CD4-positive, CD25-positive, alpha-beta regulatory T cell (primary cell): Measurements from ENCODE around the gene PPP2R5D. TPM values are rescaled to one million over a fixed set of nuclear protein-coding genes. Genes with fewer than 3 reads are reported as not detected.
A peak's percentile ranks its signal among the peaks of the same experiment; 100 is the strongest.

Source experiments
- ATAC-seq, 2 donors: fragments of 150-1000 bp; cut with Tn5 transposase; one replicate each; pipeline ENCODE4 v1.10.0; 2021; ENCODE audit warnings: low read depth in 2 of 2, moderate number of reproducible peaks in 2 of 2, moderate library complexity in 1 of 2
- DNase-seq, 3 donors: peaks; one replicate each; pipeline versions ENCODE4 v3.0.0 to v3.0.0-alpha.2; 2012 to 2022; ENCODE audit warnings: mixed read lengths in 1 of 3
- H3K27ac ChIP-seq: one replicate; pipeline ENCODE4 v1.7.0; 2013; ENCODE audit warnings: mild to moderate bottlenecking, low read length; ENCODE audit not compliant: insufficient read depth, poor library complexity, severe bottlenecking
- H3K27me3 ChIP-seq: one replicate; pipeline ENCODE4 v1.7.0; 2013; ENCODE audit warnings: low read length; ENCODE audit not compliant: control insufficient read depth, insufficient read depth
- H3K36me3 ChIP-seq: one replicate; pipeline ENCODE4 v1.7.0; 2013; ENCODE audit warnings: mild to moderate bottlenecking, low read length, moderate library complexity; ENCODE audit not compliant: control insufficient read depth, insufficient read depth
- H3K4me1 ChIP-seq: 2 replicates; pipeline ENCODE4 v1.7.0; 2013; ENCODE audit warnings: mild to moderate bottlenecking, low read length; ENCODE audit not compliant: insufficient read depth, control insufficient read depth, poor library complexity, severe bottlenecking
- H3K4me3 ChIP-seq: one replicate; pipeline ENCODE4 v1.7.0; 2013; ENCODE audit warnings: low read depth, mild to moderate bottlenecking, low read length, moderate library complexity
- H3K9me3 ChIP-seq, 2 experiments: 1 replicate in 1 of 2; 2 replicates in 1 of 2; pipeline ENCODE4 v1.7.0; 2013; ENCODE audit warnings: low read length in 2 of 2, mild to moderate bottlenecking in 1 of 2, moderate library complexity in 1 of 2; ENCODE audit not compliant: control insufficient read depth in 2 of 2
- H3K27ac Mint-ChIP-seq, 3 donors: one replicate each; pipeline ENCODE4 v1.8.0; 2020 to 2022; ENCODE audit warnings: mild to moderate bottlenecking in 3 of 3, mixed read lengths in 3 of 3, moderate library complexity in 2 of 3
- H3K27me3 Mint-ChIP-seq: one replicate; pipeline ENCODE4 v1.8.0; 2022; ENCODE audit warnings: mild to moderate bottlenecking, mixed read lengths
- H3K36me3 Mint-ChIP-seq: one replicate; pipeline ENCODE4 v1.8.0; 2020; ENCODE audit warnings: mixed read lengths
- H3K4me1 Mint-ChIP-seq, 4 donors: one replicate each; pipeline ENCODE4 v1.8.0; 2020 to 2022; ENCODE audit warnings: mixed read lengths in 4 of 4, mild to moderate bottlenecking in 1 of 4
- H3K4me3 Mint-ChIP-seq, 4 donors: one replicate each; pipeline ENCODE4 v1.8.0; 2020 to 2022; ENCODE audit warnings: mild to moderate bottlenecking in 4 of 4, mixed read lengths in 4 of 4, moderate library complexity in 3 of 4
- H3K9me3 Mint-ChIP-seq, 7 donors: one replicate each; pipeline ENCODE4 v1.8.0; 2020 to 2022; ENCODE audit warnings: mixed read lengths in 7 of 7, mild to moderate bottlenecking in 3 of 7, moderate library complexity in 2 of 7
- polyA plus RNA-seq, 4 donors: library from polyadenylated mRNA; unstranded; fragments of 300-500 nt; fragmentation: Illumina TruSeq; gene quantifications; one replicate each; pipeline ENCODE4 v1.2.3, GENCODE V29; 2021
- total RNA-seq: library from RNA; stranded (reverse); gene quantifications from one replicate; pipeline ENCODE4 v1.2.3, GENCODE V29; 2022

The PPP2R5D gene
- total and polyA plus RNA-seq, 5 donors from 2014 or later, result 23.0 to 35.4 (median 26.3) TPM

DNA sequence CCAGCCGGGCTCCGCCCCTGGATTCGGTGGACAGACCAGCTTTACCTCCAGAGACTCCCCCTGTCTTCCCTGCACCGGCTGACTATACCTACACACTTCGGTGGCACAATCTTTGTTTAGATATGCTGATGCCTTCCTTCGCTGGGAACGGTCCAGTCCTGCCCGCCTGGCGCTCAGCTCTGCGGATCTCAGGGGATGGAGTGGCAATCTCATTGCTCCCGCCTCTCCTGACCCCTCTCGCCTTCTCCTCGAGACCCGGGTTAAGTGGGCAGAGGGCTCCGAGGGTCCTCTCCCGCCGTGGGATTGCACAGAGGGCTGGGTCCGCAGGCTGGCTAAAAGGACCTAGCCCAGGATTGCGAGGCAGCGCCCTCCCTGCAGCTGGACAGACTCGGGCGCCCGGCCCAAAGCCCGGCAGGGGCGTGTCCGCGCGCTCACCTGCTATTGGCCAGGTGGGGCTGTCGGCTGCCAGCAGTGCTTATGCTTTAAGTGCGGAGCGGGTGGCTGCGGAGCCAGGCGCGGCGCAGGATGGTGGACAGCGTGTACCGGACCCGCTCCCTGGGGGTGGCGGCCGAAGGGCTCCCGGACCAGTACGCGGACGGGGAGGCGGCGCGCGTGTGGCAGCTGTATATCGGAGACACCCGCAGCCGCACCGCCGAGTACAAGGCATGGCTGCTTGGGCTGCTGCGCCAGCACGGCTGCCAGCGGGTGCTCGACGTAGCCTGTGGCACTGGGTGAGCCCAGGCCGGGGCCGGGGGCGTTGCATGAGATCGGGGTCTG lies 23.9 kb upstream of the PPP2R5D start, which contains the start of gene GNMT:
TSS of gene GNMT (plus strand) at position 512 of the 777 bp plus-strand sequence. CDS start at position 526, 14 bp downstream.
- Mint-ChIP-seq H3K27me3 (no peaks in the 10 kb centered on the region), H3K4me1 (peaks cover 0 to 18% (median 10%) of the 10 kb centered on the region in 4 donors), H3K36me3 (no peaks in the 10 kb centered on the region), H3K4me3 (peak within 1 kb of the TSS; percentile 14 to 88 (median 74)), H3K27ac (peak within 1 kb of the TSS in 2 of 3 donors; percentile 65 to 90), H3K9me3 (no peaks in the 10 kb centered on the region)
- no peak within 1 kb of the TSS for H3K4me3 ChIP-seq
- no peaks in the 10 kb centered on the region for H3K27me3 ChIP-seq
- no peaks in the 10 kb centered on the region for H3K9me3 ChIP-seq
- peaks cover 4% of the 10 kb centered on the region for H3K36me3 ChIP-seq
- DNase-seq (peak; percentile 21 to 30 (median 26)), ATAC-seq (peak; percentile 63 to 67)
- H3K27ac ChIP-seq, result no peak within 1 kb of the TSS
- peaks cover 14% of the 10 kb centered on the region for H3K4me1 ChIP-seq

GRCh38 chr6:42961020-42961470 lies 23.3 kb upstream of the PPP2R5D start:
- no peaks in the 10 kb centered on the region for H3K9me3 ChIP-seq
- Mint-ChIP-seq H3K4me3 (peak overlapping the region in 2 of 4 donors; percentile 74 to 75), H3K36me3 (no peaks in the 10 kb centered on the region), H3K27me3 (no peaks in the 10 kb centered on the region), H3K9me3 (no peaks in the 10 kb centered on the region), H3K27ac (peak overlapping the region in 2 of 3 donors; percentile 51 to 90), H3K4me1 (peaks cover 0 to 18% (median 10%) of the 10 kb centered on the region in 4 donors)
- H3K4me3 ChIP-seq, result no peak overlapping the region
- no peaks in the 10 kb centered on the region for H3K27me3 ChIP-seq
- no peak for ATAC-seq
- DNase-seq, result no peak
- no peak overlapping the region for H3K27ac ChIP-seq
- peaks cover 14% of the 10 kb centered on the region for H3K4me1 ChIP-seq
- H3K36me3 ChIP-seq, result peaks cover 7% of the 10 kb centered on the region

DNA sequence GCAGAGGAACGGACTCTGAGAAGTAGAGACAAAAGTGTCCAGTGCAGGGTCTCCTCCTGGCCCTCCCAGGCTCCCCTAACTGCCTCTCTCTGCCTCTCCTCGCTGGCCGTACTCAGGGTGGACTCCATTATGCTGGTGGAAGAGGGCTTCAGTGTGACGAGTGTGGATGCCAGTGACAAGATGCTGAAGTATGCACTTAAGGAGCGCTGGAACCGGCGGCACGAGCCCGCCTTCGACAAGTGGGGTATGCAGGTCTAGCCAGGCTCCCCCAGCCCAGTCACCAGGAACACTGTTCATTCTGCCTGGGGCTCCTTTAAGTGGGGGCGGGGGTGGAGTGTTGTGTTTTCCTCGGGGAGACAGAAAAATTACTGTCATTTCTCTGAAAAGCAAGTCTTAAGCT lies 22.3 kb upstream of the PPP2R5D start:
- H3K27ac Mint-ChIP-seq, result no peak overlapping the region

DNA sequence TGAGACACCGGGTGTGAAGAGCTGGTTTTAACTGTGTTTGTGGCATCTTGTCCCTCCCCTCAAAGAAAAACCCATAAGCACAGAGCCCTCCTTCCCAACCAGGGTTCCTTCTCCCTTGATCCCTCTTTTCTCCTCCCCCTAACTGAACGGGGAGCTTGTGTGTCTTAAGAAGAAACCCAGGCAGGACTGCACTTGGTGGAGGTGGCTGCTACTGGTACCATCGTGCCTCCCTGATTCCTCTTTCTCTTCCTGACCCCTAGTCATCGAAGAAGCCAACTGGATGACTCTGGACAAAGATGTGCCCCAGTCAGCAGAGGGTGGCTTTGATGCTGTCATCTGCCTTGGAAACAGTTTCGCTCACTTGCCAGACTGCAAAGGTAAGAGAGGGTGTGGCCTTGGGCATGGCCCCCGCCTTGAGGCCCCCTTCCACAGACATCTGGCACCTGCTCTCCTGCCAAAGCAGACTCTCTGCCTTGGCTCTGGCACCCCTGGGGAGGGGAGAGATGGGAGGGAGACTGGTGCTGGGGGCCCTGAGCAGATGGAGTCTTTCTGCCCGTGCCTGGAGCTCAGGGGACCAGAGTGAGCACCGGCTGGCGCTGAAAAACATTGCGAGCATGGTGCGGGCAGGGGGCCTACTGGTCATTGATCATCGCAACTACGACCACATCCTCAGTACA lies 21.7 kb upstream of the PPP2R5D start:
- H3K27me3 ChIP-seq, result no peaks in the 10 kb centered on the region
- DNase-seq (no peak), ATAC-seq (no peak)
- Mint-ChIP-seq H3K4me1 (peaks cover 0 to 18% (median 10%) of the 10 kb centered on the region in 4 donors), H3K27me3 (no peaks in the 10 kb centered on the region), H3K9me3 (no peaks in the 10 kb centered on the region), H3K36me3 (no peaks in the 10 kb centered on the region), H3K4me3 (peak overlapping the region in 1 of 4 donors; percentile 43), H3K27ac (no peak overlapping the region)
- no peak overlapping the region for H3K4me3 ChIP-seq
- H3K9me3 ChIP-seq, result no peaks in the 10 kb centered on the region
- H3K27ac ChIP-seq, result no peak overlapping the region
- H3K36me3 ChIP-seq, result peaks cover 7% of the 10 kb centered on the region
- peaks cover 14% of the 10 kb centered on the region for H3K4me1 ChIP-seq

More for the DNA sequence above, 22.3 kb upstream of the PPP2R5D start:
- no peaks in the 10 kb centered on the region for H3K9me3 ChIP-seq
- H3K27ac ChIP-seq, result no peak overlapping the region
- peaks cover 7% of the 10 kb centered on the region for H3K36me3 ChIP-seq
- DNase-seq (no peak), ATAC-seq (no peak)
- H3K36me3 Mint-ChIP-seq, result no peaks in the 10 kb centered on the region
- H3K9me3 Mint-ChIP-seq, result no peaks in the 10 kb centered on the region
- no peaks in the 10 kb centered on the region for H3K27me3 ChIP-seq
- H3K4me1 Mint-ChIP-seq, result peaks cover 0 to 18% (median 10%) of the 10 kb centered on the region in 4 donors
- H3K4me3 ChIP-seq, result no peak overlapping the region
- H3K4me1 ChIP-seq, result peaks cover 14% of the 10 kb centered on the region
- H3K27me3 Mint-ChIP-seq, result no peaks in the 10 kb centered on the region
- peak overlapping the region in 1 of 4 donors; percentile 43 for H3K4me3 Mint-ChIP-seq

GRCh38 chr6:42963179-42963854 lies 21.1 kb upstream of the PPP2R5D start:
- no peaks in the 10 kb centered on the region for H3K9me3 ChIP-seq
- DNase-seq (no peak), ATAC-seq (no peak)
- Mint-ChIP-seq H3K9me3 (no peaks in the 10 kb centered on the region), H3K27ac (no peak overlapping the region), H3K4me3 (no peak overlapping the region), H3K4me1 (peaks cover 0 to 18% (median 10%) of the 10 kb centered on the region in 4 donors), H3K27me3 (no peaks in the 10 kb centered on the region), H3K36me3 (no peaks in the 10 kb centered on the region)
- no peaks in the 10 kb centered on the region for H3K27me3 ChIP-seq
- H3K4me3 ChIP-seq, result no peak overlapping the region
- peaks cover 8% of the 10 kb centered on the region for H3K36me3 ChIP-seq
- no peak overlapping the region for H3K27ac ChIP-seq
- H3K4me1 ChIP-seq, result peaks cover 14% of the 10 kb centered on the region

- Histone ChIP-seq H3K36me3 (peaks cover 9% of the 10 kb centered on the region), H3K4me3 (no peak overlapping the region), H3K27me3 (no peaks in the 10 kb centered on the region), H3K4me1 (peaks cover 14% of the 10 kb centered on the region), H3K9me3 (no peaks in the 10 kb centered on the region), H3K27ac (no peak overlapping the region)
- DNase-seq (peak in 2 of 3 donors; percentile 29 to 59), ATAC-seq (no peak)
- H3K4me1 Mint-ChIP-seq, result peaks cover 0 to 18% (median 11%) of the 10 kb centered on the region in 4 donors
- H3K27ac Mint-ChIP-seq, result no peak overlapping the region
- H3K36me3 Mint-ChIP-seq, result no peaks in the 10 kb centered on the region
- no peak overlapping the region for H3K4me3 Mint-ChIP-seq
- no peaks in the 10 kb centered on the region for H3K27me3 Mint-ChIP-seq
- H3K9me3 Mint-ChIP-seq, result no peaks in the 10 kb centered on the region
These were observed 20.3 kb upstream of the PPP2R5D start for GRCh38 chr6:42963855-42964605.

DNA sequence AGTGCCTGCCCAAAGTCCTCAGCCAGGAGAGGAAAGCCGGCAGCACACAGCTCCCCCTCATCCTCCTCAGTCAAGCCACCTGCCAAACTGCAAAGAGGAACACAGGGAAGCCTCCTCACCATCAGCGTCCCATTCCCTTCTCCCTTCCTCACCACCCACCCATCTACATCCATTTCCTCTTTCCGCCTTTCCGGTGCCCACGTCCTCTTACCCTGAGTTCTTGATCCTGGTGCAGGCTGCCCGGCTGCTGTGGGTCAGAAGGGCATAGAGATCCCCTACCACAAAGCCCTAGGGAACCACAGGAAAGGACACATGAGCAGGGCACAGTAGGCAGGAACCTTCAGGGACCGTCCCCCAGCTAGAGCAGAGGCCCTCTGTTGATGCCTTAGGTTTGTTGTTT lies 17.8 kb upstream of the PPP2R5D start:
- DNase-seq, result no peak

More for the DNA sequence above, 17.8 kb upstream of the PPP2R5D start:
- Histone ChIP-seq H3K9me3 (no peaks in the 10 kb centered on the region), H3K27me3 (no peaks in the 10 kb centered on the region), H3K27ac (no peak overlapping the region), H3K4me1 (no peaks in the 10 kb centered on the region), H3K4me3 (no peak overlapping the region), H3K36me3 (peaks cover 12% of the 10 kb centered on the region)
- Mint-ChIP-seq H3K27me3 (no peaks in the 10 kb centered on the region), H3K9me3 (no peaks in the 10 kb centered on the region), H3K4me1 (peaks cover 0 to 9% (median 3%) of the 10 kb centered on the region in 4 donors), H3K36me3 (no peaks in the 10 kb centered on the region), H3K4me3 (no peak overlapping the region), H3K27ac (no peak overlapping the region)
- no peak for ATAC-seq
